Activated CD4-positive, alpha-beta T cell treated with anti-CD3 and anti-CD28 coated beads for 24 hours (primary cell): ENCODE data around the gene RRAS2.
A peak's percentile ranks its signal among the peaks of the same experiment; 100 is the strongest.
"Not testable (repeated sequence)": the region's sequence is repeated elsewhere in the genome, so short reads cannot be mapped to it uniquely, and the experiment has no call there.

Experiments used
- DNase-seq, 2 donors: peaks; one replicate each; pipeline ENCODE4 v3.0.0-alpha.2; 2020; ENCODE audit warnings: low read depth in 2 of 2

Gene RRAS2

GRCh38 chr11:14358729-14359439 is at the start of gene RRAS2:
Gene RRAS2, minus strand, starts transcription at chr11:14359183. Its CDS starts 313 bp downstream, at chr11:14358870.
- DNase-seq: peak; percentile 61 to 67

- no peak for DNase-seq
Observed at GRCh38 chr11:14408612-14409011, 49.6 kb upstream of the RRAS2 start.

- not testable (repeated sequence) for DNase-seq
Observed at GRCh38 chr11:14406116-14406515, 47.1 kb upstream of the RRAS2 start.

- not testable (repeated sequence) for DNase-seq
Observed at GRCh38 chr11:14403528-14403927, 44.5 kb upstream of the RRAS2 start.

- no peak for DNase-seq
Observed at GRCh38 chr11:14399087-14399486, 40.1 kb upstream of the RRAS2 start.

- no peak for DNase-seq
Observed at GRCh38 chr11:14396273-14396672, 37.3 kb upstream of the RRAS2 start.

- DNase-seq: no peak
Observed at GRCh38 chr11:14393889-14394288, 34.9 kb upstream of the RRAS2 start.

- DNase-seq: no peak
Observed at GRCh38 chr11:14393129-14393528, 34.1 kb upstream of the RRAS2 start.

- DNase-seq: no peak
Observed at GRCh38 chr11:14390669-14391068, 31.7 kb upstream of the RRAS2 start.

GRCh38 chr11:14388352-14388751 is 29.4 kb upstream of the RRAS2 start:
- no peak for DNase-seq

- no peak for DNase-seq
Observed at GRCh38 chr11:14386895-14387480, 28.0 kb upstream of the RRAS2 start.

GRCh38 chr11:14386081-14386480 is 27.1 kb upstream of the RRAS2 start:
- no peak for DNase-seq

- no peak for DNase-seq
Observed at GRCh38 chr11:14384338-14384737, 25.4 kb upstream of the RRAS2 start.

GRCh38 chr11:14381968-14382367 is 23.0 kb upstream of the RRAS2 start:
- no peak for DNase-seq

- peak; percentile 12 to 24 for DNase-seq
Observed at GRCh38 chr11:14380947-14381561, 22.1 kb upstream of the RRAS2 start.

- no peak for DNase-seq
Observed at GRCh38 chr11:14380125-14380936, 21.3 kb upstream of the RRAS2 start.

GRCh38 chr11:14378171-14378570 is 19.2 kb upstream of the RRAS2 start:
- no peak for DNase-seq

- no peak for DNase-seq
Observed at GRCh38 chr11:14376920-14377319, 17.9 kb upstream of the RRAS2 start.

GRCh38 chr11:14374922-14375830 is 16.2 kb upstream of the RRAS2 start:
- DNase-seq: no peak

GRCh38 chr11:14373941-14374646 is 15.1 kb upstream of the RRAS2 start:
- DNase-seq: no peak

GRCh38 chr11:14372011-14372410 is 13.0 kb upstream of the RRAS2 start:
- DNase-seq: no peak
